ENCODE measurements around the gene FXYD5. TPM values are rescaled to one million over a fixed set of nuclear protein-coding genes. Genes with fewer than 3 reads are reported as not detected.
A peak's percentile ranks its signal among the peaks of the same experiment; 100 is the strongest.

FXYD5 gene
- total RNA-seq, 2 donors from 2014 or later, result 11.5 to 17.1 TPM

DNA sequence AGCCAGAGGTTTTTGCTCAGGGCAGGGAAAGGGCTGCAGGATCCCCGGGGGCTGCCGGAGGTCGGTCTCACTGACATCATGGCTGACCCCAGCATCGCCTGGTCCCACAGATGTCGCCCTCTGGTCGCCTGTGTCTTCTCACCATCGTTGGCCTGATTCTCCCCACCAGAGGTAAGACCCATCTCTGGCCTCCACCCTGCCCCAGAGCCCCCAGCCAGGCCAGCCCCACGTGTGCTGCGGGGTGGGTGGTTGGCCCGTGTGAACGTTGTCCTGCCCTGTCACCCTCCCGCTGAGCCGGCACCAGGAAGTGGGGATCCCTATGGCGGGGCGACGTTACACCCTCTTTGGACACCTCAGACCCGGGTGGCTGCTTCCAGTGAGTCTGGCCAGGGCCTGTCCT lies 906 bp downstream of the FXYD5 start:
- Histone ChIP-seq H3K4me1 (peaks cover 18% of the 10 kb centered on the region), H3K9me3 (no peaks in the 10 kb centered on the region), H3K36me3 (replicated peaks in 1 of 2; ENCODE audit: insufficient read depth in 1 of 2, low read depth in 2 of 2) (no peaks in the 10 kb centered on the region), H3K27me3 (peaks cover 0 to 20% of the 10 kb centered on the region in 2 donors), H3K27ac (peak overlapping the region in 1 of 4 donors; percentile 50), H3K4me3 (no peak overlapping the region)
- ATAC-seq (no peak), DNase-seq (no peak)
- no peak for TF ChIP-seq POLR2A (IDR thresholded peaks at IDR 0.05)
- TF ChIP-seq, protein P1, sequence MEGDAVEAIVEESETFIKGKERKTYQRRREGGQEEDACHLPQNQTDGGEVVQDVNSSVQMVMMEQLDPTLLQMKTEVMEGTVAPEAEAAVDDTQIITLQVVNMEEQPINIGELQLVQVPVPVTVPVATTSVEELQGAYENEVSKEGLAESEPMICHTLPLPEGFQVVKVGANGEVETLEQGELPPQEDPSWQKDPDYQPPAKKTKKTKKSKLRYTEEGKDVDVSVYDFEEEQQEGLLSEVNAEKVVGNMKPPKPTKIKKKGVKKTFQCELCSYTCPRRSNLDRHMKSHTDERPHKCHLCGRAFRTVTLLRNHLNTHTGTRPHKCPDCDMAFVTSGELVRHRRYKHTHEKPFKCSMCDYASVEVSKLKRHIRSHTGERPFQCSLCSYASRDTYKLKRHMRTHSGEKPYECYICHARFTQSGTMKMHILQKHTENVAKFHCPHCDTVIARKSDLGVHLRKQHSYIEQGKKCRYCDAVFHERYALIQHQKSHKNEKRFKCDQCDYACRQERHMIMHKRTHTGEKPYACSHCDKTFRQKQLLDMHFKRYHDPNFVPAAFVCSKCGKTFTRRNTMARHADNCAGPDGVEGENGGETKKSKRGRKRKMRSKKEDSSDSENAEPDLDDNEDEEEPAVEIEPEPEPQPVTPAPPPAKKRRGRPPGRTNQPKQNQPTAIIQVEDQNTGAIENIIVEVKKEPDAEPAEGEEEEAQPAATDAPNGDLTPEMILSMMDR (IDR thresholded peaks at IDR 0.05), result no peak
- 27 to 39% methylated on average over 8 to 17 of the region's 17 CpGs for WGBS, 2 donors
- intact Hi-C loops (cut with DNase I), result no loop called here

DNA sequence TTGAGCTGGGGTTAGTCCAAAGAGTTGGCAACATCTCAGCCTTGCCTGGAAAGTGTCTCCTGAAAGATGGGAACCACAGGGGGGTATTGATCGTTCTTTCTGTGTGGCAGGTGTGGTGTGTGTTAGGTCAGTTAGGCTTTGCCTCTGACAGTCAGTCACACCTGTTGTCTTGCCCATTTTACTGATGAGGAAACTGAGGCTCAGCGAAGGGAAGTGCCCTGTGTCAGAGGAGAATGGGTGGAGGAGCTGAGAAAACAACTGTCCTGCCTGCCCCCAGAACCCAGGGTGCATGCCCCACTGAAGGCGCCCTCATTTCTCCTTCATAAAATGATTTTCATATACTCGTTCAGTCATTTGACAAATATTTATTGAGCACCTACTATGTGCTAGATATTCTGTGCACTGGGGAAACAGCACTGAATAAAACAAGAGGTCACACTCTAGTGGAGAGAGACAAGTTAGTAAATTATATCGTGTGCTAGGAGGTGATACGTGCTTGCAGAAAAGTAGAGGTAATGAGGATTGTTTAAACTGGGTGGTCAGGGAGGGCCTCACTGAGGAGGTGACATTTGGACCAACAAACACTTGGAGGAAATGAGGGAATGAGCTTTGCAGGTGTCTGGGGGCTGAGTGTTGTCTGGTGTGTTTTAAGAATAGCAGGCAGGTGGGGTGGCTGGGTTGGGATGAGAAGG lies 1.6 kb downstream of the FXYD5 start:
- WGBS, 2 donors, result 75 to 76% methylated on average over 6 of the region's 6 CpGs
- no peak for DNase-seq
- Histone ChIP-seq H3K4me1 (peaks cover 18% of the 10 kb centered on the region), H3K9me3 (no peaks in the 10 kb centered on the region), H3K27ac (no peak overlapping the region), H3K4me3 (no peak overlapping the region), H3K36me3 (replicated peaks in 1 of 2; ENCODE audit: insufficient read depth in 1 of 2, low read depth in 2 of 2) (no peaks in the 10 kb centered on the region), H3K27me3 (peaks cover 0 to 20% of the 10 kb centered on the region in 2 donors)
- no peak for TF ChIP-seq POLR2A (IDR thresholded peaks at IDR 0.05)
- TF ChIP-seq, protein P1 (IDR thresholded peaks at IDR 0.05), result no peak
- intact Hi-C loops (cut with DNase I), result no loop called here
- ATAC-seq, result no peak

DNA sequence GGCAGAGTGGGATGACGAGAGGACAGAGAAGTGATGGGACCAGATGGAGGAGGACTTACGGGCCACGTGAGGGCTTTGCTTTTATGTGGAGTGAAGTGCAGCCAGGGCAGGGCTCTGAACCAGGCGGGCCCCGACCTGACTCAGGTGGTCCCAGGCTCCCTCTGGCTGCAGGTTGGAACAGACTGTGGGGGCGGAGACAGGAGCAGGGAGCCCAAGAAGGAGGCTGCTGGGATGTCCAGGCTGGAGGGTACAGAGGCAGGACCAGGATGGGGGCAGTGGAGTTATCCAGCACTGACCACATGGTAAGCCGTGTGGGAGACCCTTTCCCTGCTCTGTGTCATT lies 2.1 kb downstream of the FXYD5 start:
- ATAC-seq, result no peak
- intact Hi-C loops (cut with DNase I), result no loop called here
- DNase-seq, result no peak
- Histone ChIP-seq H3K4me3 (no peak overlapping the region), H3K36me3 (replicated peaks in 1 of 2; ENCODE audit: insufficient read depth in 1 of 2, low read depth in 2 of 2) (no peaks in the 10 kb centered on the region), H3K4me1 (peaks cover 18% of the 10 kb centered on the region), H3K27me3 (peaks cover 0 to 20% of the 10 kb centered on the region in 2 donors), H3K9me3 (no peaks in the 10 kb centered on the region), H3K27ac (no peak overlapping the region)
- TF ChIP-seq, protein P1 (IDR thresholded peaks at IDR 0.05), result no peak
- 58 to 78% methylated on average over 7 of the region's 7 CpGs for WGBS, 2 donors

DNA sequence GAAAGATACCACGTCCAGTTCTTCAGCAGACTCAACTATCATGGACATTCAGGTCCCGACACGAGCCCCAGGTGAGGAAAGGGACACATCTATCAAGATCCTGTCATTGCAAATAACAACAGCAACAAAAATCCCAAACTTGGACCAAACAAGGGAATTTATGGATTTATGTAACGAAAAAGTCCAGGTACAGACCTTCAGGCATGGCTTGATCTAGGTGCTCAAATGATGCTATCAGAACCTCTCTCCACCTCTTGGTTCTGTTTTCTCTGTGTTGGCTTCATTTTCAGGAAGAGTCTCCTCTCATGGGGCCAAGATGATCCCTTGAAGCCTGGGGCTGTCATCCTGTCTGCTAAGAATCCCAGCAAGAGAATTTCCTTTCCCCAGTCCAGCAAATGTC lies 2.9 kb downstream of the FXYD5 start:
- Histone ChIP-seq H3K4me1 (peaks cover 18% of the 10 kb centered on the region), H3K36me3 (replicated peaks in 1 of 2; ENCODE audit: insufficient read depth in 1 of 2, low read depth in 2 of 2) (no peaks in the 10 kb centered on the region), H3K4me3 (no peak overlapping the region), H3K27ac (no peak overlapping the region), H3K27me3 (peaks cover 0 to 20% of the 10 kb centered on the region in 2 donors), H3K9me3 (no peaks in the 10 kb centered on the region)
- no peak for ATAC-seq
- no peak for DNase-seq
- intact Hi-C loops (cut with DNase I), result no loop called here
- TF ChIP-seq POLR2A (IDR thresholded peaks at IDR 0.05), result no peak
- TF ChIP-seq, protein P1 (IDR thresholded peaks at IDR 0.05), result no peak
- WGBS, 2 donors, result 78 to 85% methylated on average over 4 of the region's 4 CpGs

DNA sequence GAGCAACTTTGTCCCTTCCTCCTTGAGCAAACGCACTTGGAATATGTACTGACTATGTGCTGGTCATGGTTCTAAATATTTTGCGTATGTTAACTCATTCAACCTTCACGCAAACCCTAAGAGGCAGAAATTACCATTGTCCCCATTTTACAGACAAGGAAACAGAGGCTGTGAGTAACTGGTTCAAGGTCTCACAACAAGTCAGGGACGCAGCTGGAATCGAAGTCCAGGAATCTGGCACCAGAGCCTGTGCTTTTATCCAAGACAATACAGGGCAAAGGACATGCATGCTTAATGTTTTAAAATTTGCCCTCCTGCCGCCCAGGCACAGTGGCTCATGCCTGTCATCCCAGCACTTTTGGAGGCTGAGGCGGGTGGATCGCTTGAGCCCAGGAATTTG lies 5.1 kb downstream of the FXYD5 start:
- no peak for ATAC-seq
- WGBS, 2 donors, result 51 to 60% methylated on average over 8 of the region's 8 CpGs
- no peaks in the 10 kb centered on the region for H3K36me3 ChIP-seq (replicated peaks in 1 of 2; ENCODE audit: insufficient read depth in 1 of 2, low read depth in 2 of 2)
- no peaks in the 10 kb centered on the region for H3K9me3 ChIP-seq
- TF ChIP-seq, protein P1 (IDR thresholded peaks at IDR 0.05), result no peak
- no peak for TF ChIP-seq POLR2A (IDR thresholded peaks at IDR 0.05)
- H3K4me1 ChIP-seq, result peaks cover 7% of the 10 kb centered on the region
- intact Hi-C loops (cut with DNase I), result no loop called here
- DNase-seq, result no peak
- H3K27ac ChIP-seq, result no peak overlapping the region
- no peak overlapping the region for H3K4me3 ChIP-seq
- peaks cover 0 to 5% of the 10 kb centered on the region in 2 donors for H3K27me3 ChIP-seq

Measured in body of pancreas (tissue), 4 donors.